COLO668 (cell line): Measurements from ENCODE around the gene GPC3.
A peak's percentile ranks its signal among the peaks of the same experiment; 100 is the strongest.
"Not testable (repeated sequence)": the region's sequence is repeated elsewhere in the genome, so short reads cannot be mapped to it uniquely, and the experiment has no call there.

ENCODE experiments used
- DNase-seq: peaks from one replicate; lab custom pipeline; 2025; ENCODE audit not compliant: unreplicated experiment; lab: John Stamatoyannopoulos, UW

The GPC3 gene

DNA sequence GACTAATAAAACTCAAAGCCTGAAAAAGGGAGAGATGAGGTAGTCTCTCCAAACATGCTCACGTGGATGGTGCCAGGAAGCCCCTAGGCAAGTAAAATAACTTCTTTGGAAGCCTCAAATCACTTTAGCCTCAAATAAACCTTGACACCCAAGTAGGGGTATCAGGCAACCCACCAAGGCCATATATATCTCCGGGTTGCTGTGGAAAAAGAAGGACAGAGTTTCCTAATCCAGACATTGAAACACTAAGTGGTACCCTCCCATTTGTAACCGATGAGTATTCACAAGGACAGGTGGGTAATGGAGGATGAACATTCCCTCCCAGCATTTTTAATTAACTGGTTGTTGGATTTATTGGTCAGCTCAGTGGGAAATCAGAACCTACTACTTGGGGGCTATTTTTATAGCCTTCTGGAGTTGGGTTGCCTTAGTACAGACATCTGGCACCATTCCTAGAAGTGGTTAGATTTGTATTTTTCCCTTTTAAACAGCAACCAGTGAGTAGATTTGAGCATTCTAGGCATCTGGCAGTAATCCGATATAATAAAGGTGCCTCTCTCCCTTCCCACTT is 87.7 kb downstream of the GPC3 start:
- no peak for DNase-seq

DNA sequence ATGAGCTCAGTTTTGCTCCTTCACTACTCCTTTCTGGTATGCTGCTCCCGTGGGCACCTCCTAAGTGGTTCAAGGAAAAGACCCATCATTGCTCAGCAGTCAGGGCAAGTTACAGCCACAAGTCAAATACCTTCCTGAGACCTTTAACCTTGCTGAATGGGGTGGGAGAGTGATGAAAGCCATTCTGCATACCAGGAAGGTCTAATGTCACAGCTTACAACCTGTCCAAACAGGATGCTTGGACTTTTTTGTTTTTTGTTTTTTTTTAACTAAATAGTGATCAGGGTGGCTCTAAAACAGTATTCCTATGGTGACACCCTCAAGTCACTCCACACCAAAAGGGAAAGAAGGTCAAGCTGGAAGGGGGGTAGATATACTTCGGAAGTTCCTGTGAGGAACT is 93.1 kb downstream of the GPC3 start:
- no peak for DNase-seq

DNA sequence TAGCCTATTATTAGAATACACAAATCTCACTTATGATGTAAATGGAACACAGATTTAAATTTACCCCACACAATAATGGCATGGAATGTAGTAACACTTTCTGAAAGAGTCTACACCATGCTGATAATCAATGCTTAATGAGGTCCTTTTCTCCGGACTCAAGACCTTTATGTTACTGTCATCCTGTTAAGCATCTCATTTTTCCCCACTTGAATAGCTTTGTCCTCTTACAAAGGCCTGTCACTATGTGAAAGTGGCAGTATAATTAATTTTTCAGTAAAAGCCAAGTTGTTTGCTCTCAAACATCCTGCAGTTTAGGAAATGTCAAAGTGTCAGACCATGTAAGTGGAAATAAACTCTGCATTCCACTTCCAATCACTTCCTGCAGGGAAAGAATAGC is 96.4 kb downstream of the GPC3 start:
- no peak for DNase-seq

- DNase-seq = not testable (repeated sequence)
Measured at GRCh38 chrX:133888084-133888483, 97.3 kb downstream of the GPC3 start.

DNA sequence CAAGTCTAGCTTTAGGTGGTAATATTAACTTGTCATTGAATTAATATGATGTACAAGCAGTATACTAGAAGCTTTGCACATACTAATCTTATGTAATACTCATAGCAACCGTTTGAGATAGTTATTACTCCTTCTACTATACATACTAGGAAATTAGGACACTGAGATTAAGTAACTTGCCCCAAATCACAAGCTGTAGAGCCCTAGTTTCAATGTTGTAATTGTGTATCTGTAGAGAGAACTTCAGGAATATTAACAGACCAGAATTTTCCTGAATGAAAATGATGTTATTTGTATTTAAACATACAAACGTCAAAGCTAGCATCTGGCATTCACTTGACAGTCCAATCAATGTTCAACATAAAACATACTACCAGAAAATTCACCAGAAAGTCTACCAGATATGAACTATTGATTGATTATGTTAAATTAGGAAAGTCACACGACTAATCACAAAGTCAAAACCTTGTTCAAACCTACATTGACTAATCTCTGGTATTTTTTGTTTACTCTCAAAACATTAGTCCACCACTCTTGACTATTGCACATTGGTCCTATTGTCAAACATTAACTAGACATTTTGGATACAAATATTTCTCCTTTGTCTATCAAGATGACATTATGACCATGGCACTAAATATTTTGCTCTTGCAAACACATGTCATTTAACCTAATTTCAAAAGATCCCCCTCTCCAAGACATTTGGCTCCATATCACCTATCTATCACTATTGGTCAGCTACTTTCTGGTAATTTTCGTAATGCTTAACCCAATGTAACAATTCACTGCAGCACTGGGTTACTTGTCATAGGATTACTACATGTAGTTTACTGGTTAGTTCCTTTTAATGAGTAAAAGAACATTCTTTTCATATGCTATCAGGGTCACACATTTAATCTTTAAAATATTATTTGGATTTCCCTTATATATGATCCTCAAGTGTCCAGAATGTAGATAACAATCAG is 100.7 kb downstream of the GPC3 start:
- DNase-seq = no peak

- DNase-seq = no peak
Measured at GRCh38 chrX:133881893-133882292, 103.5 kb downstream of the GPC3 start.

- DNase-seq = no peak
Measured at GRCh38 chrX:133881007-133881406, 104.4 kb downstream of the GPC3 start.

GRCh38 chrX:133880032-133880443 is 105.4 kb downstream of the GPC3 start:
- no peak for DNase-seq

- DNase-seq = no peak
Measured at GRCh38 chrX:133878710-133879109, 106.7 kb downstream of the GPC3 start.

- no peak for DNase-seq
Measured at GRCh38 chrX:133876646-133877045, 108.7 kb downstream of the GPC3 start.

DNA sequence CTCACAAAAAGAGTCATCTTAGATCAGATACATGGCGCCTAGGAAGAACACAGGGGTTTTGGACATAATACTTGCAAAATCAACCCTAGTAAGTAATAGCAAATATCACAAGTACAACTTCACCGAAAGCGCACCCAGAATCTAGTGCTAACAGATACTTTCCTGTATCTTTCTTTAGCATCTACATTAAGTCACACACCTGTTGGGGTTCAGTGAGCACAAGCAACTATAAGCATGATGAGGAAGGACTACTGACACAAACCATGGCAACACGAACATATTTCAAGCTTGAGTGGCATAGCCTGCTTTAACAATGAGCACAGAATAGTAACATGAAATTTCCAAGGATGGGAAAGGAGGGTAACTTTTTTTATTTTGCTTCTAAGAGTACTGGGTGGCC is 116.1 kb downstream of the GPC3 start:
- no peak for DNase-seq

- DNase-seq = no peak
Measured at GRCh38 chrX:133868682-133869081, 116.7 kb downstream of the GPC3 start.

DNA sequence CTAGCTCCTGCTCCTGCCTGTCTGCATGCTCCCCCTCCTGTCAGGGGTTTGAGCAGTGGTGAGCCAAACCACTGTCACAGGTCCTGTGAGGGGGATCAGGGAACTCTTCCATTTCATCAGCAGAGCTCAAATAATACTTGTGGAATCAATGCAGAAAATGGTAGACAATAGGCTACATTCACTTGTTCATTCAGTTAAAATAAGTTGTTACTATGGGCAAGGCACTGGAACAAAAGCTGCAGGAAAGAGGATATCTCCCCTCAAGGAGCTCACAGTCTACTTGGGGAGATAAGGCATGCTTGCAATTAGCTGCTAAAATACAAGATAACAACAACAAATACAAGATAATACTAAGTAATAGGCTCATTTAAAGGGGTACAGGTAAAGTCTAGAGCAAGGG is 117.1 kb downstream of the GPC3 start:
- no peak for DNase-seq

GRCh38 chrX:133865761-133866471 is 119.5 kb downstream of the GPC3 start:
- no peak for DNase-seq

DNA sequence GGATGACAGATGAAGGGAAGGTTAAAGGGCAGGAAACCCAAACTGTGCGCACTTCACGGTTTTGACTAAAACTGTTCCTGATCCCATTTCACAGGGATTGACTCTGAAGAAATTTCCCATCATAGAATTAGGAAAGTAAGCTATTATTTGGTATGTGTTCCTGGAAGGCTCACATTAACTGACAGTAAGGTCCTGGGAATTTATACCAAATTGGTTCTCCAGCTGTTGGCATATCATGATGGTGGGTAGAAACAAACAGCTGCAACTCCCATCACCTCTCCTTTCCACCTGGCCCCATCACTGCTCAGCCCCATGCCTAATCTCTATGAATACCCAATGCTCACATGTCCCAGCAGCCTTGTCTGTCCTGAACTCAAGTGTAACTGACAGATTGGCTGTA is 121.2 kb downstream of the GPC3 start:
- no peak for DNase-seq

DNA sequence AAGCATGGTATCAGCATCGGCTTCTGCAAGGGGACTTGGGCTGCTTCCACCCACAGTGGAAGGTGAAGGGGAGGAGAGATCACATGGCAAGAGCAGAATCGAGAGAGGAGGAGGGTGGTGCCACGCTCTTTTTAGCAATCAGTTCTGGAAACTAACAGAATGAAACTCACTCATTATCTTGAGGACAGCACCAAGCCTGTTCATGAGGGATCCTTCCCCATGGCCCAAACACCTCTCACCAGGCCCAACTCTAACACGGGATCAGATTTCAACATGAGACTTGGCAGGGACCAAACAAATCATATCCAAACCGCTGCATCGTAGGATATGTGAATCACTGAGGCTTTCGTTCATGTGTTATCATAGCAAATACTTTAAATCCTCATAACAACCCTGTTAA is 125.5 kb downstream of the GPC3 start:
- peak; percentile 6 for DNase-seq

DNA sequence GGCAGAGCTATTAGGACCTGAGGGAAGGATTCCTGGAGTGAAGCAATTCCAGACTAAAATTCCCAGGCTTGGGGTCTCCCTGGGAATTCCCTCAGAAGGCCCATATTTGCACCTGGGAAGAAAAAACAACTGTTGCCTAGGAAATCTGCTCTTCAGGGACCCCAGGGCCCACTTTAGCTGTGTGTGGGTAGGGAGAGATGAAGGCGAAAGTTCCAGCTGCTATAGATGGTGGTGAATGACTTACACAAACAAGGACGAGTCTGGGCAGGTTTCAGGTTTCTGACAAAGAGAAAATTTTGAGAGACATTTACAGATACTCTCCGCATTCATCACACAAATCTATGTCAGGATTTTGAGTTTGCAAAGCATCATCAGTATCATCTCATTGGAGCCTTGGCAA is 126.1 kb downstream of the GPC3 start:
- DNase-seq = peak; percentile 4

DNA sequence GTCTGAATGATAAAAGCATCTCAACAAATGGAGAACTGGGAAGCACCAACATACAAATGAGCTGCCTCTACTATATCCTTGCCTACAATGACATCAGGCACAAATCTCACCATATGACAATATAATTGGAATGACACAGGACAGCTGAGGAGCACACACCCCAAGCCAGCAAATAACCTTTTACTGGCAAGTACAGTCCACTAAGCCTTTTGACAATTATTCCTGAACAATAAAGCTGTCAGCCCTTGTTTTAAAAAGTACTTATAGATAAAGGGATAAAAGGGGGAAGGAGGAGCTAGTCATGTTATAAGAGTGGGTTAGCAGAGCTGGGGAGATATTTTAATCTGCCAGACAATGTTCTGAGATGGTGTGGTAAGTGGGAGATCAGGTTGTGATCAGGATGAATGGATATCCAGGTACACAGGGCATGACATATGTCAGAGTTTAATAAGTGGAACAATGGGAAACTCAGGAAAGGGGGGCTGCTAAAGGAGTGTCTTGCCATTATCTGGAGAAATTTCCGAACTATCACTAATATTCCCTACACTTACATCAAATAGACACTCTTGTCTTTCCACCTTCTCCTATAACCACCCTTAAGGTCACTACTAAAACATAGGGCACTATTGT is 127.6 kb downstream of the GPC3 start:
- DNase-seq = no peak

- DNase-seq = no peak
Measured at GRCh38 chrX:133856819-133857218, 128.6 kb downstream of the GPC3 start.

DNA sequence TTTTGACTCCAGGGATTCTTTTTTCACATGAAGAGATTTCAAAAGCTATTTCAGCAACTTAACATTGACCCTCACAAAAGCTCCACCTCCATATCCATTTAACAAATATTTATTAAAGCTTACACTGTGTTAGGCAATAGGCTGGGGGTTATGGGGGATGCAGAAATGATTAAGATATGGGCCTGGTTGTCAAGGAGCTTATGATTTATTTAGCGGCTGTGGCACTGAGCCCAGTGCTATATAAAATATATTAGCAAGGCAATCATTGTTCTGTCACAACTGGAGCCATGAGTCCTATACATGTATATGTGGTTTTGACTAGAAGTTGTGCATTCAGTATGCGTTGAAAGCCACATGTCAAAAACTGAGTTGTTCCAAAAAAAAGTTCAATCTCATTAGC is 131.1 kb downstream of the GPC3 start:
- DNase-seq = no peak

DNA sequence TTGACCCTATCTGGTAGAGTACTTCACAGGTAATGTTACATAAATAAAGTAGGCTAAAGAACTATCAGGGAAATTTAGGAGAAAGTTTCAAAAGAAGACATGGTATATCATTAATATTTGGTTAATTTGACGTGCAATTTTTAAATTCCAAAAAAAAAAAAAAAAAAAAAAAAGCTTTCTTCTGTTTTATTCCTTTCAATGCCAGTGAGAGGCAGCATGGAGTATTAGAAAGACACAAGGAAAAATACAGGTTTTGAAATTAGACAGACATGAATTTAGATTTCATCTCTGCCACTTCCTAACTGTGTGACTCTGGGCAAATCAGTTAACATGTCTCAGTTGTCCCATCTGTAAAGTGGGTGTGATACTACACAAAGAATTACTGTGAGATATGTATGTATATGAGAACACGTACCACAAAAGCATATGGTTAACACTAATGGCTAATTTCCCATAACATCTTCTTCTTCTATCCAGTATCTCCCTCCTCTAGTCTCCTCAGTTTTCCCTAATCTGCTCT is 132.5 kb downstream of the GPC3 start:
- DNase-seq = no peak
